HCT116 (cell line): ENCODE results near the gene B3GALNT2. TPM values are rescaled to one million over a fixed set of nuclear protein-coding genes. Genes with fewer than 3 reads are reported as not detected.
A peak's percentile ranks its signal among the peaks of the same experiment; 100 is the strongest.

Source experiments
- ATAC-seq: fragments of 200-7000 bp; cut with Tn5 transposase; 2 replicates; pipeline ENCODE4 v1.9.1; 2020; ENCODE audit warnings: mild to moderate bottlenecking, moderate library complexity
- BruUV-seq: library from RNA; stranded (reverse); fragments of 400-500 nt; replicated peaks from 2 replicates; lab custom pipeline; 2021; lab: Mats Ljungman, UMichigan
- CTCF ChIA-PET: fragments of 300-600 bp; sonication (Branson Sonifier 250); formaldehyde crosslinking; loops from one replicate; lab custom pipeline; 2021; ENCODE audit warnings: antibody characterized with exemption; lab: Charles Lee
- POLR2A ChIA-PET: fragments of 300-600, 350-600 bp; sonication (Branson Sonifier 250); formaldehyde crosslinking; loops from one replicate; lab custom pipeline; 2021; ENCODE audit warnings: antibody characterized with exemption; lab: Charles Lee
- RAD21 ChIA-PET, 2 experiments: fragments of 300-600 bp; sonication (Branson Sonifier 250); formaldehyde crosslinking; loops; one replicate each; lab custom pipeline; 2023; ENCODE audit warnings: low total read pairs in 2 of 2; ENCODE audit not compliant: uncharacterized antibody in 2 of 2, unreplicated experiment in 2 of 2, low non-redundant PET in 1 of 2; lab: Charles Lee
- DNase-seq: peaks from one replicate; pipeline ENCODE4 v3.0.0-alpha.2; 2010; ENCODE audit warnings: low read depth, low spot score
- H2AFZ ChIP-seq: fragments of 200-600 bp; shearing (Covaris generic), sonication (generic); 2 replicates; pipeline ENCODE4 v1.6.1; 2017; ENCODE audit warnings: low read depth, mixed run types, mixed read lengths, antibody characterized with exemption, low read length; ENCODE audit not compliant: poor library complexity, severe bottlenecking
- H3K27ac ChIP-seq: 2 replicates; pipeline ENCODE4 v1.5.1; 2012; ENCODE audit warnings: low read depth, low read length
- H3K27me3 ChIP-seq: fragments of 200-600 bp; sonication (generic); 2 replicates; pipeline ENCODE4 v1.6.1; 2016; ENCODE audit warnings: mixed run types, low read length, mixed read lengths; ENCODE audit not compliant: insufficient read depth
- H3K36me3 ChIP-seq, 2 experiments: fragments of 200-500 bp in 1 of 2; fragments of 200-600 bp in 1 of 2; sonication (Bioruptor generic) in 1 of 2; sonication (generic) in 1 of 2; 2 replicates each; pipeline versions ENCODE4 v1.5.1 to v1.6.1; 2014 to 2016; ENCODE audit warnings: low read length in 2 of 2, inconsistent platforms in 1 of 2, mixed read lengths in 1 of 2, mixed run types in 1 of 2; ENCODE audit not compliant: insufficient read depth in 2 of 2, control insufficient read depth in 1 of 2
- H3K4me1 ChIP-seq, 2 experiments: fragments of 200-600 bp in 1 of 2; sonication (generic) in 1 of 2; 2 replicates each; pipeline versions ENCODE4 v1.5.1 to v1.6.1; 2012 to 2017; ENCODE audit warnings: low read length in 2 of 2, inconsistent platforms in 1 of 2, mild to moderate bottlenecking in 1 of 2, mixed read lengths in 1 of 2, mixed run types in 1 of 2, moderate library complexity in 1 of 2; ENCODE audit not compliant: insufficient read depth in 2 of 2, control insufficient read depth in 1 of 2
- H3K4me2 ChIP-seq: fragments of 200-600 bp; sonication (generic); 2 replicates; pipeline ENCODE4 v1.6.1; 2017; ENCODE audit warnings: mixed run types, low read length, mixed read lengths
- H3K4me3 ChIP-seq, 2 experiments: fragments of 200-600 bp in 1 of 2; sonication (generic) in 1 of 2; replicated peaks in 1 of 2; 2 replicates each; pipeline ENCODE4 v1.5.1; 2011 to 2016; ENCODE audit warnings: low read length in 2 of 2, control low read depth in 1 of 2, low read depth in 1 of 2, mild to moderate bottlenecking in 1 of 2, mixed read lengths in 1 of 2, mixed run types in 1 of 2
- H3K79me2 ChIP-seq: fragments of 200-600 bp; sonication (generic); 2 replicates; pipeline ENCODE4 v1.6.1; 2017; ENCODE audit warnings: mild to moderate bottlenecking, mixed run types, low read length, moderate library complexity, mixed read lengths; ENCODE audit not compliant: insufficient read depth
- H3K9ac ChIP-seq: fragments of 200-600 bp; sonication (generic); 2 replicates; pipeline ENCODE4 v1.6.1; 2016; ENCODE audit warnings: low read length, mixed read lengths
- H3K9me2 ChIP-seq: fragments of 200-600 bp; sonication (generic), shearing (Covaris generic); 2 replicates; pipeline ENCODE4 v1.6.1; 2017; ENCODE audit warnings: mixed run types, mild to moderate bottlenecking, moderate library complexity; ENCODE audit not compliant: insufficient read depth
- H3K9me3 ChIP-seq, 2 experiments: fragments of 200-500 bp in 1 of 2; fragments of 200-600 bp in 1 of 2; sonication (Bioruptor generic) in 1 of 2; sonication (generic) in 1 of 2; 2 replicates each; pipeline ENCODE4 v1.6.1; 2014 to 2017; ENCODE audit warnings: low read length in 2 of 2, mixed read lengths in 2 of 2, inconsistent platforms in 1 of 2, low read depth in 1 of 2, mild to moderate bottlenecking in 1 of 2, mixed run types in 1 of 2, moderate library complexity in 1 of 2; ENCODE audit not compliant: control insufficient read depth in 1 of 2, insufficient read depth in 1 of 2
- H4K20me1 ChIP-seq: fragments of 200-600 bp; sonication (generic), shearing (Covaris generic); 2 replicates; pipeline ENCODE4 v1.6.1; 2017; ENCODE audit warnings: mixed run types, mild to moderate bottlenecking, moderate library complexity; ENCODE audit not compliant: insufficient read depth
- ATF3 ChIP-seq: IDR thresholded peaks from 2 replicates; pipeline ENCODE4 v1.6.1; 2012
- CBX3 ChIP-seq: IDR thresholded peaks from 2 replicates; pipeline ENCODE4 v1.6.1; 2012; ENCODE audit warnings: low read depth
- CTCF ChIP-seq, 3 experiments: fragments of 200-600 bp in 1 of 3; sonication (generic) in 1 of 3; IDR thresholded peaks in 2 of 3; conservative IDR thresholded peaks in 1 of 3; 2 replicates each; pipeline ENCODE4 v1.5.1; 2012 to 2017; ENCODE audit warnings: low read depth in 2 of 3, low read length in 2 of 3, antibody characterized with exemption in 1 of 3, borderline replicate concordance in 1 of 3, control low read depth in 1 of 3, mild to moderate bottlenecking in 1 of 3, mixed read lengths in 1 of 3, mixed run types in 1 of 3, moderate library complexity in 1 of 3; ENCODE audit not compliant: insufficient read depth in 1 of 3
- ELF1 ChIP-seq: IDR thresholded peaks from 2 replicates; pipeline ENCODE4 v1.6.1; 2012; ENCODE audit warnings: low read depth, borderline replicate concordance
- EZH2 ChIP-seq: fragments of 200-600 bp; sonication (generic); IDR thresholded peaks from 2 replicates; pipeline ENCODE4 v1.6.1; 2017; ENCODE audit warnings: antibody characterized with exemption, mixed run types
- EZH2phosphoT487 ChIP-seq: fragments of 200-600 bp; IDR thresholded peaks from 2 replicates; pipeline ENCODE4 v1.6.1; 2018; ENCODE audit warnings: antibody characterized with exemption, borderline replicate concordance
- FOSL1 ChIP-seq: IDR thresholded peaks from 2 replicates; pipeline ENCODE4 v1.6.1; 2012; ENCODE audit warnings: low read depth
- JUND ChIP-seq: IDR thresholded peaks from 2 replicates; pipeline ENCODE4 v1.6.1; 2012
- MAX ChIP-seq: IDR thresholded peaks from 2 replicates; pipeline ENCODE4 v1.6.1; 2012
- RAD21 ChIP-seq: IDR thresholded peaks from 2 replicates; pipeline ENCODE4 v1.6.1; 2012; ENCODE audit warnings: low read depth, mild to moderate bottlenecking
- REST ChIP-seq: IDR thresholded peaks from 2 replicates; pipeline ENCODE4 v1.6.1; 2012; ENCODE audit warnings: low read depth
- SIN3A ChIP-seq: IDR thresholded peaks from 2 replicates; pipeline ENCODE4 v1.6.1; 2012; ENCODE audit warnings: low read depth
- SP1 ChIP-seq: IDR thresholded peaks from 2 replicates; pipeline ENCODE4 v1.6.1; 2012; ENCODE audit warnings: low read depth
- TCF7L2 ChIP-seq: IDR thresholded peaks from 2 replicates; pipeline ENCODE4 v1.7.0; 2011; ENCODE audit warnings: borderline replicate concordance, inconsistent platforms; ENCODE audit not compliant: insufficient read depth, insufficient read length; ENCODE audit errors: extremely low read depth
- YY1 ChIP-seq: IDR thresholded peaks from 2 replicates; pipeline ENCODE4 v1.6.1; 2011; ENCODE audit warnings: low read length, low read depth, moderate library complexity, mild to moderate bottlenecking; ENCODE audit not compliant: insufficient replicate concordance; ENCODE audit errors: extremely low read depth
- ZNF274 ChIP-seq: fragments of 200-500 bp; sonication (Bioruptor generic); IDR thresholded peaks from 2 replicates; pipeline ENCODE4 v1.6.1; 2014; ENCODE audit warnings: mild to moderate bottlenecking, low read depth, low read length, inconsistent platforms
- intact Hi-C: fragments of 100-400 bp; cut with micrococcal nuclease; formaldehyde crosslinking; loops from 2 replicates; pipeline ENCODE4 v1.10.0; 2022
- total RNA-seq: library from RNA; stranded (reverse); gene quantifications from one replicate; pipeline ENCODE4 v1.2.1, GENCODE V29; 2021; ENCODE audit not compliant: unreplicated experiment

B3GALNT2 gene
- total RNA-seq, 1 experiment from 2014 or later, result 36.8 TPM

DNA sequence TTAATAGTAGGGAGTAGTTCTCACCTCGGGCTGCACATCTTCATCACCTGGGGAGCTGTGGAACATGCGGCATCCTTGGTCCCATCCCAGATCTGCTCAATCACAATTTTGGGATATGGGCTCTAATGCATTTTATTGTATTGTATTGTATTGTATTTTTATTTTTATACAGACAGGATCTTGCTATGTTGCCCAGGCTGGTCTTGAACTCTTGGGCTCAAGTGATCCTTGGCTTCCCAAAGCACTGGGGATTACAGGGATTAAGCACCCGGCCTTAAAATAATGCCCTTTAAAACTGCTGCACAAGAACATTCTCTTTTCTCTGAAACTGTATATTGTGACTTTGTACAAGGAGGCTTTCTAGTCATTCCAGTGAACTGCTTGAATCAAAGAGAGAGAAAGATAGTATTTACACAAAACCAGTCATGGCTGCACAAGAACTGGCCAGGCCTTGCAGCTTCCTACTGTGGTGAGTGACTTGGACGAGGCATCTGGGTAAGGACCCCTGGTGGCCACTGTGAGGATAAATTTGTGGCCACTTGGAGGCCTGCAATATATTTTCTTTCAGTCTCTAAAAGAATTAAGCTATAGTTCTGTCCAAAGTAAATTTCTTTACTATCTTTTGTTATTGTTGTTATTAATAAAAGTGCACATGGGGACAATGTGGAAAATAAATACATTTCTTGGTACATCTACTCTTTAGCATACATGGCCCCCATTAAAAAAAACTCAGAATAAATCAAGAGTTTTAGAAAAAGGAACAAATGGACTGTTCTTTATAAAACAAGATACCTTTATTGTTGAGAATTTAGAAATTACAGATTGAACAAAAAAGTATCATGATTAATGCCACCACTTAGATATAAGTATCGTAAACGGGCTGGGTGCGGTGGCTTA is 89.0 kb downstream of the B3GALNT2 start:
- Histone ChIP-seq H3K36me3 (0 out of 4 replicates have a peak, but pooled peaks cover 0 to 3% of the 10 kb centered on the region in 2 experiments), H3K4me2 (no peak overlapping the region), H3K27me3 (no peaks in the 10 kb centered on the region), H3K79me2 (no peaks in the 10 kb centered on the region; the same call in 1 of the 2 replicates), H3K4me1 (peaks cover 5 to 21% of the 10 kb centered on the region in 2 experiments; a peak in 3 of 4 replicates), H2AFZ (no peak overlapping the region), H4K20me1 (no peaks in the 10 kb centered on the region), H3K9ac (no peak overlapping the region), H3K9me2 (no peaks in the 10 kb centered on the region), H3K9me3 (no peaks in the 10 kb centered on the region), H3K4me3 (no peak overlapping the region), H3K27ac (no peak overlapping the region)
- TF ChIP-seq RAD21 (peak; percentile 79), YY1 (peak; percentile 78), EZH2 (no peak), EZH2phosphoT487 (no peak), CTCF (IDR thresholded peaks at IDR 0.05 in 2 of 3, conservative IDR thresholded peaks at IDR 0.05 in 1 of 3; ENCODE audit: borderline replicate concordance in 1 of 3, insufficient read depth in 1 of 3, low read depth in 2 of 3, low read length in 2 of 3) (peak; percentile 77 to 84 (median 80)), FOSL1 (no peak), SIN3A (no peak), SP1 (no peak; the same call in 1 of the 2 replicates), ATF3 (no peak), JUND (no peak), ZNF274 (no peak), MAX (no peak), ELF1 (no peak), CBX3 (peak; percentile 47; the same call in 1 of the 2 replicates), REST (no peak), TCF7L2 (no peak)
- ATAC-seq, result peak; percentile 83
- no TSS peak for BruUV-seq
- RAD21 ChIA-PET, result interaction anchor here in 1 of 2 experiments (1.0 to 1.1 kb wide), 2 partner anchors 87 to 162 kb away, joined by 4 to 5 read pairs; partner anchors contain the start of genes ARID4B and GGPS1
- CTCF ChIA-PET, result interaction anchor here (0.6 to 3.7 kb wide), 23 partner anchors 9 to 916 kb away, joined by 3 to 47 read pairs (median 3); partner anchors contain the start of genes GGPS1 and TBCE
- POLR2A ChIA-PET, result interaction anchor here (1.1 kb wide), 1 partner anchor 87 kb away, joined by 4 read pairs; the partner anchor contains the start of genes ARID4B and GGPS1
- intact Hi-C loops, result loop anchor here (2.0 to 10.0 kb wide), 4 partner anchors 86 to 1300 kb away; partner anchors contain the start of genes ARID4B, GGPS1 and RBM34
- peak; percentile 59 for DNase-seq
